ENCODE results near the gene FNTB. TPM values are rescaled to one million over a fixed set of nuclear protein-coding genes. Genes with fewer than 3 reads are reported as not detected.

Gene FNTB
- total and polyA plus RNA-seq, 2 of the 8 experiments (the other 6 are each of a cell fraction or from before 2014, with no cell fraction given), result 16.0 to 20.7 TPM

DNA sequence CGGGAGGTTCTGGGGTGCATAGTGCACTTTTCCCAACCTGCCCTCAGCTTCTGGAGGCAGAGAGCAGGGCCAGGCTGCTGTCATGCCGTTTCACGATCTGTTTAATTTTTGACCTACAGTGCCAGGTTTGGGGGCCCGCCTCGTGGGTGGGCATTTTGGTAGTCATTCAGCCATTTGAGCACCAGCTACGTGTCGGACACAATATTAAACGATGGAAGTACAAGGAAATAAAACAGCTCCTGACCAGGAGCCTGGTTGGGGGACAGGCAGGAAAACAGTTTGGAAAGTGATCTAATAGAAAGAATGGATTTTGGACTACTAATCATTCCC is 708 bp downstream of the FNTB start:
- Histone ChIP-seq H3K4me1 (replicated peaks in 1 of 4; ENCODE audit: control insufficient read depth in 3 of 4, insufficient read depth in 4 of 4, low read length in 3 of 4) (peaks cover 0 to 2% (median 0%) of the 10 kb centered on the region in 4 experiments; a peak in 2 of 7 replicates), H2BK5ac (ENCODE audit: low read depth, low read length) (no peak overlapping the region), H3K9ac (replicated peaks in 1 of 4; ENCODE audit: extremely low read depth in 1 of 4, low read depth in 3 of 4, low read length in 3 of 4) (peak overlapping the region; percentile 49 to 89 (median 62); a peak in 6 of 7 replicates), H3K9me3 (ENCODE audit: insufficient read depth in 2 of 2, low read depth in 1 of 2, low read length in 1 of 2) (no peaks in the 10 kb centered on the region), H2AFZ (ENCODE audit: low read length) (peak overlapping the region; percentile 74; the same call in 1 of the 2 replicates), H3K4me2 (ENCODE audit: insufficient read depth in 1 of 2, low read depth in 2 of 2, low read length in 2 of 2) (peak overlapping the region; percentile 74 to 86), H2BK20ac (ENCODE audit: low read length) (no peak overlapping the region), H3K56ac (replicated peaks; ENCODE audit: insufficient read length, low read depth, low read length) (peak overlapping the region; percentile 5), H4K5ac (ENCODE audit: insufficient read length, low read depth, low read length) (peak overlapping the region; percentile 84), H3K18ac (ENCODE audit: extremely low read depth, low read length) (peak overlapping the region; percentile 84; the same call in 1 of the 2 replicates), H3K23ac (ENCODE audit: insufficient read length) (no peak overlapping the region), H4K20me1 (replicated peaks in 1 of 2; ENCODE audit: control insufficient read depth in 1 of 2, insufficient read depth in 2 of 2, low read length in 2 of 2) (no peaks in the 10 kb centered on the region), H3K4ac (replicated peaks; ENCODE audit: insufficient read length, low read depth, low read length) (no peak overlapping the region), H3K23me2 (ENCODE audit: low read depth, low read length) (peaks cover 4% of the 10 kb centered on the region; the same call in 1 of the 2 replicates), H3K4me3 (ENCODE audit: extremely low read depth in 1 of 4, insufficient read depth in 2 of 4, low read depth in 3 of 4, low read length in 4 of 4) (peak overlapping the region; percentile 55 to 75 (median 74)), H4K91ac (replicated peaks; ENCODE audit: insufficient read length, low read length) (no peak overlapping the region), H2BK12ac (ENCODE audit: low read depth, low read length) (no peak overlapping the region), H2BK15ac (ENCODE audit: low read length) (peak overlapping the region; percentile 22; the same call in 1 of the 2 replicates), H4K8ac (ENCODE audit: extremely low read depth, insufficient read depth, low read length) (no peak overlapping the region), H3K27me3 (replicated peaks in 1 of 4; ENCODE audit: control insufficient read depth in 3 of 4, extremely low read depth in 1 of 4, insufficient read depth in 3 of 4, low read length in 3 of 4) (no peaks in the 10 kb centered on the region; a peak in 2 of 7 replicates), H2BK120ac (replicated peaks; ENCODE audit: low read depth, low read length) (no peak overlapping the region), H2AK5ac (ENCODE audit: low read depth, low read length) (no peak overlapping the region; the same call in 1 of the 2 replicates), H3K27ac (ENCODE audit: low read depth, low read length) (no peak overlapping the region; the same call in 1 of the 2 replicates), H3K79me1 (ENCODE audit: low read depth, low read length) (0 out of 2 replicates have a peak, but pooled peaks cover 2% of the 10 kb centered on the region), H3K79me2 (ENCODE audit: control insufficient read depth in 1 of 2, insufficient read depth in 2 of 2, low read length in 2 of 2) (peaks cover 0 to 19% of the 10 kb centered on the region in 2 experiments; a peak in 2 of 4 replicates), H3K36me3 (ENCODE audit: control insufficient read depth in 2 of 4, insufficient read depth in 4 of 4, low read length in 3 of 4) (no peaks in the 10 kb centered on the region), H3K14ac (ENCODE audit: insufficient read length) (no peak overlapping the region)
- no peak for TF ChIP-seq GABPA (IDR thresholded peaks at IDR 0.05; ENCODE audit: borderline replicate concordance, insufficient read depth, low read length)
- TF ChIP-seq POLR2AphosphoS5 (IDR thresholded peaks at IDR 0.05; ENCODE audit: low read depth, low read length), result no peak
- TF ChIP-seq KDM1A (IDR thresholded peaks at IDR 0.05; ENCODE audit: borderline replicate concordance, low read length), result no peak
- TF ChIP-seq SUZ12 (IDR thresholded peaks at IDR 0.05; ENCODE audit: low read length), result no peak
- no peak for TF ChIP-seq JUN (IDR thresholded peaks at IDR 0.05; ENCODE audit: low read depth, low read length)
- no peak for TF ChIP-seq BCL11A (IDR thresholded peaks at IDR 0.05; ENCODE audit: low read depth in 2 of 2, low read length in 2 of 2)
- TF ChIP-seq ZNF274 (IDR thresholded peaks at IDR 0.05; ENCODE audit: borderline replicate concordance, extremely low read depth, low read length), result no peak
- no peak for TF ChIP-seq CHD1 (IDR thresholded peaks at IDR 0.05; ENCODE audit: low read depth, low read length)
- no peak for TF ChIP-seq GTF2F1 (IDR thresholded peaks at IDR 0.05; ENCODE audit: borderline replicate concordance, low read depth, low read length)
- TF ChIP-seq, protein P1, sequence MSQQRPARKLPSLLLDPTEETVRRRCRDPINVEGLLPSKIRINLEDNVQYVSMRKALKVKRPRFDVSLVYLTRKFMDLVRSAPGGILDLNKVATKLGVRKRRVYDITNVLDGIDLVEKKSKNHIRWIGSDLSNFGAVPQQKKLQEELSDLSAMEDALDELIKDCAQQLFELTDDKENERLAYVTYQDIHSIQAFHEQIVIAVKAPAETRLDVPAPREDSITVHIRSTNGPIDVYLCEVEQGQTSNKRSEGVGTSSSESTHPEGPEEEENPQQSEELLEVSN (IDR thresholded peaks at IDR 0.05), result no peak
- no peak for TF ChIP-seq CBX5 (IDR thresholded peaks at IDR 0.05; ENCODE audit: low read depth, low read length)
- TF ChIP-seq TAF7 (optimal IDR thresholded peaks at IDR 0.05; ENCODE audit: borderline replicate concordance, low read depth, low read length), result no peak
- TF ChIP-seq TEAD4 (IDR thresholded peaks at IDR 0.05; ENCODE audit: low read depth, low read length), result no peak
- DNase-seq (ENCODE audit: low read depth in 1 of 2, low spot score in 2 of 2) (no peak), FAIRE-seq (no peak)
- CTCF ChIA-PET (ENCODE audit: partially characterized antibody), result interaction anchor here (0.6 to 4.4 kb wide), 14 partner anchors 11 to 244 kb away, joined by 3 to 45 read pairs (median 4); no protein-coding TSS in a partner anchor
- WGBS, 2 experiments (ENCODE audit: extremely low coverage in 1 of 2, insufficient coverage in 1 of 2, insufficient read length in 1 of 2, insufficient replicate concordance in 2 of 2, low coverage in 1 of 2, low lambda C conversion rate in 2 of 2, missing lambda C conversion rate in 1 of 2), result 5% methylated on average over 8 of the region's 8 CpGs; no CpG with 5 or more reads in 1 of the 2 experiments
- POLR2A ChIA-PET (ENCODE audit: partially characterized antibody), result interaction anchor here (0.6 to 2.9 kb wide), 12 partner anchors 10 to 115 kb away, joined by 3 to 17 read pairs (median 4); partner anchors contain the start of gene MAX
